Parathyroid adenoma (tissue), 2 donors: ENCODE measurements around the gene ALKBH3.

ENCODE experiments used
- H2AFZ ChIP-seq: fragments of 300-600 bp; sonication (generic); one replicate; pipeline ENCODE4 v1.7.0; 2017; ENCODE audit warnings: antibody characterized with exemption, mild to moderate bottlenecking
- H3K27ac ChIP-seq: fragments of 300-600 bp; sonication (generic); one replicate; pipeline ENCODE4 v1.7.0; 2017
- H3K27me3 ChIP-seq: fragments of 300-600 bp; sonication (generic); one replicate; pipeline ENCODE4 v1.7.0; 2017; ENCODE audit warnings: low read length; ENCODE audit not compliant: control insufficient read depth, insufficient read depth
- H3K36me3 ChIP-seq: fragments of 300-600 bp; sonication (generic); one replicate; pipeline ENCODE4 v1.7.0; 2017; ENCODE audit warnings: low read length; ENCODE audit not compliant: control insufficient read depth, insufficient read depth
- H3K4me1 ChIP-seq: fragments of 300-600 bp; sonication (generic); one replicate; pipeline ENCODE4 v1.7.0; 2017; ENCODE audit warnings: control low read depth
- H3K4me2 ChIP-seq: fragments of 300-600 bp; sonication (generic); one replicate; pipeline ENCODE4 v1.7.0; 2017; ENCODE audit warnings: low read length
- H3K4me3 ChIP-seq: fragments of 300-600 bp; sonication (generic); one replicate; pipeline ENCODE4 v1.7.0; 2017; ENCODE audit warnings: low read depth, low read length
- H3K79me2 ChIP-seq: fragments of 300-600 bp; sonication (generic); one replicate; pipeline ENCODE4 v1.7.0; 2017; ENCODE audit warnings: control low read depth
- H3K9ac ChIP-seq: fragments of 300-600 bp; sonication (generic); one replicate; pipeline ENCODE4 v1.7.0; 2017; ENCODE audit warnings: mild to moderate bottlenecking
- H3K9me3 ChIP-seq: fragments of 300-600 bp; sonication (generic); one replicate; pipeline ENCODE4 v1.7.0; 2017; ENCODE audit warnings: low read length; ENCODE audit not compliant: control insufficient read depth
- CTCF ChIP-seq: fragments of 300-600 bp; sonication (generic); IDR thresholded peaks from one replicate; pipeline ENCODE4 v1.7.0; 2017; ENCODE audit warnings: antibody characterized with exemption, mild to moderate bottlenecking
- donor health status: primary hyperparathyroidism.

The ALKBH3 gene

GRCh38 chr11:43853781-43854180 lies 26.9 kb upstream of the ALKBH3 start:
- H3K27ac ChIP-seq, result no peak overlapping the region
- H3K4me2 ChIP-seq, result no peak overlapping the region
- no peaks in the 10 kb centered on the region for H3K4me1 ChIP-seq
- TF ChIP-seq CTCF, result no peak
- H3K9me3 ChIP-seq, result no peaks in the 10 kb centered on the region
- H3K36me3 ChIP-seq, result no peaks in the 10 kb centered on the region
- H2AFZ ChIP-seq, result no peak overlapping the region
- H3K79me2 ChIP-seq, result no peaks in the 10 kb centered on the region
- H3K27me3 ChIP-seq, result no peaks in the 10 kb centered on the region
- no peak overlapping the region for H3K9ac ChIP-seq
- no peak overlapping the region for H3K4me3 ChIP-seq

GRCh38 chr11:43856993-43857392 lies 23.6 kb upstream of the ALKBH3 start:
- TF ChIP-seq CTCF, result no peak
- Histone ChIP-seq H3K27me3 (no peaks in the 10 kb centered on the region), H3K36me3 (no peaks in the 10 kb centered on the region), H3K4me3 (no peak overlapping the region), H3K4me1 (no peaks in the 10 kb centered on the region), H3K9me3 (no peaks in the 10 kb centered on the region), H3K9ac (no peak overlapping the region), H3K4me2 (no peak overlapping the region), H3K79me2 (no peaks in the 10 kb centered on the region), H2AFZ (no peak overlapping the region), H3K27ac (no peak overlapping the region)

- H3K27ac ChIP-seq, result no peak overlapping the region
- no peak overlapping the region for H3K4me3 ChIP-seq
- H3K79me2 ChIP-seq, result no peaks in the 10 kb centered on the region
- H3K27me3 ChIP-seq, result no peaks in the 10 kb centered on the region
- H2AFZ ChIP-seq, result no peak overlapping the region
- no peaks in the 10 kb centered on the region for H3K36me3 ChIP-seq
- no peaks in the 10 kb centered on the region for H3K9me3 ChIP-seq
- H3K4me1 ChIP-seq, result no peaks in the 10 kb centered on the region
- H3K4me2 ChIP-seq, result no peak overlapping the region
- no peak overlapping the region for H3K9ac ChIP-seq
- no peak for TF ChIP-seq CTCF
These were observed 19.5 kb upstream of the ALKBH3 start for GRCh38 chr11:43861141-43861540.

- Histone ChIP-seq H2AFZ (no peak overlapping the region), H3K27me3 (no peaks in the 10 kb centered on the region), H3K27ac (no peak overlapping the region), H3K9ac (no peak overlapping the region), H3K4me1 (no peaks in the 10 kb centered on the region), H3K36me3 (no peaks in the 10 kb centered on the region), H3K79me2 (no peaks in the 10 kb centered on the region), H3K4me2 (no peak overlapping the region), H3K9me3 (no peaks in the 10 kb centered on the region), H3K4me3 (no peak overlapping the region)
- TF ChIP-seq CTCF, result no peak
These were observed 14.1 kb upstream of the ALKBH3 start for GRCh38 chr11:43866520-43866919.

- Histone ChIP-seq H3K9me3 (no peaks in the 10 kb centered on the region), H2AFZ (no peak overlapping the region), H3K4me2 (no peak overlapping the region), H3K4me3 (no peak overlapping the region), H3K36me3 (no peaks in the 10 kb centered on the region), H3K4me1 (no peaks in the 10 kb centered on the region), H3K27ac (no peak overlapping the region), H3K79me2 (no peaks in the 10 kb centered on the region), H3K27me3 (no peaks in the 10 kb centered on the region), H3K9ac (no peak overlapping the region)
- no peak for TF ChIP-seq CTCF
These were observed 13.7 kb upstream of the ALKBH3 start for GRCh38 chr11:43866969-43867368.
